AG09309 (cell line): Measurements from ENCODE around the gene DDIT4.

ENCODE experiments used
- DNase-seq: peaks from one replicate; pipeline ENCODE4 v3.0.0-alpha.2; 2010; ENCODE audit warnings: low read depth
- H3K4me3 ChIP-seq: 2 replicates; pipeline ENCODE4 v1.5.1; 2011; ENCODE audit warnings: mild to moderate bottlenecking, low read depth, low read length, moderate library complexity; ENCODE audit not compliant: control insufficient read depth
- TF ChIP-seq, protein P1 (sequence below): IDR thresholded peaks from 2 replicates; pipeline ENCODE4 v1.5.1; 2011; ENCODE audit warnings: mild to moderate bottlenecking, low read depth, low read length, inconsistent platforms; ENCODE audit not compliant: insufficient read depth, control insufficient read depth; ENCODE audit errors: missing control alignments

DDIT4 gene

DNA sequence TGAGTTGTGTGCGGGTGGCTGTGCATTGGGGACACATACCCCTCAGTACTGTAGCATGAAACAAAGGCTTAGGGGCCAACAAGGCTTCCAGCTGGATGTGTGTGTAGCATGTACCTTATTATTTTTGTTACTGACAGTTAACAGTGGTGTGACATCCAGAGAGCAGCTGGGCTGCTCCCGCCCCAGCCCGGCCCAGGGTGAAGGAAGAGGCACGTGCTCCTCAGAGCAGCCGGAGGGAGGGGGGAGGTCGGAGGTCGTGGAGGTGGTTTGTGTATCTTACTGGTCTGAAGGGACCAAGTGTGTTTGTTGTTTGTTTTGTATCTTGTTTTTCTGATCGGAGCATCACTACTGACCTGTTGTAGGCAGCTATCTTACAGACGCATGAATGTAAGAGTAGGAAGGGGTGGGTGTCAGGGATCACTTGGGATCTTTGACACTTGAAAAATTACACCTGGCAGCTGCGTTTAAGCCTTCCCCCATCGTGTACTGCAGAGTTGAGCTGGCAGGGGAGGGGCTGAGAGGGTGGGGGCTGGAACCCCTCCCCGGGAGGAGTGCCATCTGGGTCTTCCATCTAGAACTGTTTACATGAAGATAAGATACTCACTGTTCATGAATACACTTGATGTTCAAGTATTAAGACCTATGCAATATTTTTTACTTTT, 1.8 kb downstream of the DDIT4 start:
- H3K4me3 ChIP-seq: peak overlapping the region; percentile 93
- DNase-seq: no peak
- TF ChIP-seq, protein P1, sequence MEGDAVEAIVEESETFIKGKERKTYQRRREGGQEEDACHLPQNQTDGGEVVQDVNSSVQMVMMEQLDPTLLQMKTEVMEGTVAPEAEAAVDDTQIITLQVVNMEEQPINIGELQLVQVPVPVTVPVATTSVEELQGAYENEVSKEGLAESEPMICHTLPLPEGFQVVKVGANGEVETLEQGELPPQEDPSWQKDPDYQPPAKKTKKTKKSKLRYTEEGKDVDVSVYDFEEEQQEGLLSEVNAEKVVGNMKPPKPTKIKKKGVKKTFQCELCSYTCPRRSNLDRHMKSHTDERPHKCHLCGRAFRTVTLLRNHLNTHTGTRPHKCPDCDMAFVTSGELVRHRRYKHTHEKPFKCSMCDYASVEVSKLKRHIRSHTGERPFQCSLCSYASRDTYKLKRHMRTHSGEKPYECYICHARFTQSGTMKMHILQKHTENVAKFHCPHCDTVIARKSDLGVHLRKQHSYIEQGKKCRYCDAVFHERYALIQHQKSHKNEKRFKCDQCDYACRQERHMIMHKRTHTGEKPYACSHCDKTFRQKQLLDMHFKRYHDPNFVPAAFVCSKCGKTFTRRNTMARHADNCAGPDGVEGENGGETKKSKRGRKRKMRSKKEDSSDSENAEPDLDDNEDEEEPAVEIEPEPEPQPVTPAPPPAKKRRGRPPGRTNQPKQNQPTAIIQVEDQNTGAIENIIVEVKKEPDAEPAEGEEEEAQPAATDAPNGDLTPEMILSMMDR: no peak

DNA sequence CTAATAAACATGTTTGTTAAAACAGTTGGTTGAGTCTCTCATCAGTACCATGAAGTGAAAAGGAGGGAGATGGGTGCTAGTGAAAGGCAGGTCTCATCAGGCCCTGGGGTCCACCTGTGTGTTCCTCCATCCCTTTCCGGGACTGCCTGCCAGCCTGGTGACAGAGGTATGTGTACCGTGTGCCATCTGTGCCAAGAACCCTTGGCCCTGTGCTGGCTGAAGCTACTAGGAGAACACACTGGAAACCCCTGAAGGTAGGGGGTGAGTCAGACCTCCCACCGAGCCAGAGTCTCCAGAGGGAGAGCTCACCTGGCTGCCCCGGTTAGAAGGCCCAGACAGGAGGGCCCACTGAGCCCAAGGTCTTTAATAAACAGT, 2.3 kb downstream of the DDIT4 start:
- H3K4me3 ChIP-seq: peak overlapping the region; percentile 93
- no peak for DNase-seq
- TF ChIP-seq, protein P1: no peak

DNA sequence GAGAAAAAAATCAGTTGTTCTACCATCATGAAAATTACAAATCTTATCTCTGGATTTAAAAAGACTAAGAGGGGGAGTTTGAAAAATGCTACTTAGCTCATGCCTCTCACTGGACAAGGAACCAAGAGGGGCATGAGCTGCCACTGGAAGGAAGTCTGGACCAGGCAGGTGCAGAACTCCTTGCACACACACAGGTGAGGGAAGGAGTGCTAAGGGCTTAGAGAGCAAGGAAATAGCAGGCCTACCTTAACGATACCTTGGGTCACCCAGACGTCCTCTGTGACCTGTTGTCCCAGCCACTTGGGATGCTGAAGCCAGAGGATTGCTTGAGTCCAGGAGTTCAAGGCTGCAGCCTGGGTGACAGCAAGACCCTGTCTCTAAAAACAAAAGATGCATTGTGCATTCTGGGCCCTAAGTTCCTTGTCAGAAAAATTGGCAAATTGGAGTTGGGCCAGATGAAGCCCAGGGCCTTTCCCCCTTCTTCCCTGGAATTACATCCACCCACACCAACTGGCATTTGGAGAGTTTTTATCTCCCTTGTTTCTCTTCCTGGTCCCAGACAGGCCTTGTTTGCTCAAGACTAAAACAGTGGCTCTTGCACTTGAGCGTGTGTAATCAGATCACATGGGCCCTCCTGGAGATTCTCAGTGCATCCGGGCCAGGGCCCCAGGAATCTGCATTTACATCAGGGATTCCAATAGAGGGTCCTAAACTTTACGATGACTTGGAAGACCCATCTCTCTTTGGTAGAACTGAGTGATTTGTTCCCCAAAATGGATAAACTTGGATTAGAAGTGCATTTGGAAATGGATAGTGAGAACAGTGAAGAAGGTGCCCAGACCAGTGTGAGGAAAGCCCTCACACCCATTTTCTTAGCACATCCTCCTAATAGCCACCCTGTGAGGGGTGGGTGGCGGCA, 3.0 kb downstream of the DDIT4 start:
- peak overlapping the region; percentile 93 for H3K4me3 ChIP-seq
- TF ChIP-seq, protein P1: no peak
- no peak for DNase-seq

DNA sequence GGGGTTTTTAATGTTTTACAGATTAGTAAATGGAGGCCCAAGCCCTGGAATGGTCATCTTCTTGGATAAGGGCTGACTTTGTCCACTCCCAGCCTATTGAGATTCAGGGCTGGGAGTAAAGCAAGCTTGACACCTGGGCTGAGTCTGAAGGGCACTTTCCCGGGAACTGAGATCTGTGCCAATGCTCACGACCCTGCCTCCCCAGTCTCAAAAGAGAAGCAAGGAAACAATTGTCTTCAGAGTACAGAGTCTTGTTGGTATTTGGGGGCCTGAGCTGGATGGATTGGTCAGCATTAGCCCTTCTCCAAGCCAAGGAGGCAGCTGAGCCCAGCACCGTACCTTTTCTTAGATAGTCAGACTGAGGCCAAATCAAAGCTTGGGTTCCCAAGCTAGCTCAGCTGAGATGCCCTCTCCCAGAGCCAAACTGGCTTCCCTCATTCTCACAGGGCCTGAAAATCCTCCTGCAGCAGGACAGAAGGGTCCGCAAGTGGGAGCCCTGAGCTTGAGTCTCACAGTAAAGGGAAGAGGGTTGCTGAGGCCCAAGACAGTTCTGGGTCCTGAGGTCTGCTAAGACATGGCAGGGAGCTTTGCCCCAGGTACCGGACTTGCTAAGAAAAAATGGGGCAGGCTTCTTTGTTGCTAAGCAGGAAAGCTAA, 3.7 kb downstream of the DDIT4 start:
- no peak overlapping the region for H3K4me3 ChIP-seq
- no peak for DNase-seq
- TF ChIP-seq, protein P1: no peak

DNA sequence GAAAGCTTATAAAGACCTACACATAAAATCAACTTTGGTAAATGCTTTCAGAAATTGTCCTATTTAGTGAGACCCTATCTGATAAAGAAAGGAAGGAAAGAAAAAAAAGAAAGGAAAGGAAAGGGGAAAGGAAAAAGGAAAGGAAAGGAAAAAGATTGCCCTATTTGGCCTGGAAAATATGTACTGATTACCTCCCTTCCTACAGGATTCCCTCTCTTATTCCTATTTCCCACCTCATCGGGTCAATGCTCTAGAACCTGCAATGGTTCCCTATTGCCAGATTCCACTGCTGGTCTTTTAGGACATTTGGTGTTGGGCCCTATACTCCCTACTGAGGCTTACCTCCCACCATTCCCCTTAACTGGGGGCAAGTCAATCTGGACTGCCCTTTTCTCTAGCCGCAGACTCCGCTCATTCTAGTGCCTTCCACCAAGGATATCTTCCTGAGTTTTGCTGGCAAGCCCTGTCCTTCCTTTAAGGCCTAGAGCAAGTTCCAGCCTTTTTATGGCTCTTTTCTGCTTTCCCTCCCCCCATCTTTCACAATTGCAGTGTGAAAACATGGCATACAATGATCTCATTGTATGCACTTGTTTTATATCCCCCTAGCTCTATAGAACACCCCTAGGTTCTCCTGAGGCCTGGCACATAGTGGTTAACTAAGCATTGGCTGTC, 4.4 kb downstream of the DDIT4 start:
- TF ChIP-seq, protein P1: no peak
- no peak overlapping the region for H3K4me3 ChIP-seq
- DNase-seq: no peak
